Activated CD8-positive, alpha-beta memory T cell treated with anti-CD3 and anti-CD28 coated beads for 4 hours (primary cell): ENCODE data around the gene PMPCA.

Experiments
- DNase-seq, 2 donors: peaks; one replicate each; pipeline ENCODE4 v3.0.0-alpha.2; 2020; ENCODE audit warnings: low read depth in 2 of 2

Gene PMPCA

GRCh38 chr9:136410500-136411287, at the start of gene PMPCA, which contains the start of gene ENTR1:
PMPCA (plus strand) TSS chr9:136410658; CDS start chr9:136410669, 11 bp downstream.
ENTR1 (minus strand) TSS chr9:136410614; CDS start chr9:136410397, 217 bp downstream.
- peak; percentile 94 to 98 for DNase-seq

DNA sequence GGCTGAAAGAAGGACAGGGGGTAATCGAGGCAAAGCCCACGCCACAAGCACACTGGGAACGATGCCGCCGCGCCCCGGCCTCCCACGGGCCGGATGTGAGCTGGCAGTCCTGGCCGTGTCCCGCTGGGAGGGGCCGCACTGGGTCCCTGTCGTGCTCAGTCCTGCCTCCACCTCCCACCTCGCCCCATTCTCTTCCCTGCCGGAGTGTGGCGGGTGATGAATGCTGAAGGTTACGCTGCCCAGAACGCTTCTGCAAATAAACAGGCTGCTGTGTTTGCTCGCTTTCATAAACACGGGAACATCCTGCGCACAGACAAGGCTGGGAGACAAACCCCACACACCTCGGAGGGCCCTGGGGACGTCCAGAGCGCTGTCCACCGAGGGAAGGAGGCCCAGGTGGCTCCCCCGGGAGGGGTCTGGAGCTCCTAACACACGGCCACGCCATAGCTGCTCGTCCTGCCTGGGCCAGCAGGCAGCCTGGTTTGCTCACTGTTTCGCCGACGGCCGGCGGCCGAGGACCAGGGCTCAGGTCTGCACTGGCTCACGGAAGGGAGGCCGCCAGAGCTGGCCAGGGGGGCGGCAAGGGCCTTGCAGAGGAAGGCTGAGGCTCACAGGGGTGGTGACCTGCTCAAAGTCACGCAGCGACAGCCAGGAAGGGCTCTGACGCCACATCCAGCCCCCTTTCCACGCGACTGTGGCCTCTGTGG, 49.3 kb upstream of the PMPCA start:
- DNase-seq: no peak

DNA sequence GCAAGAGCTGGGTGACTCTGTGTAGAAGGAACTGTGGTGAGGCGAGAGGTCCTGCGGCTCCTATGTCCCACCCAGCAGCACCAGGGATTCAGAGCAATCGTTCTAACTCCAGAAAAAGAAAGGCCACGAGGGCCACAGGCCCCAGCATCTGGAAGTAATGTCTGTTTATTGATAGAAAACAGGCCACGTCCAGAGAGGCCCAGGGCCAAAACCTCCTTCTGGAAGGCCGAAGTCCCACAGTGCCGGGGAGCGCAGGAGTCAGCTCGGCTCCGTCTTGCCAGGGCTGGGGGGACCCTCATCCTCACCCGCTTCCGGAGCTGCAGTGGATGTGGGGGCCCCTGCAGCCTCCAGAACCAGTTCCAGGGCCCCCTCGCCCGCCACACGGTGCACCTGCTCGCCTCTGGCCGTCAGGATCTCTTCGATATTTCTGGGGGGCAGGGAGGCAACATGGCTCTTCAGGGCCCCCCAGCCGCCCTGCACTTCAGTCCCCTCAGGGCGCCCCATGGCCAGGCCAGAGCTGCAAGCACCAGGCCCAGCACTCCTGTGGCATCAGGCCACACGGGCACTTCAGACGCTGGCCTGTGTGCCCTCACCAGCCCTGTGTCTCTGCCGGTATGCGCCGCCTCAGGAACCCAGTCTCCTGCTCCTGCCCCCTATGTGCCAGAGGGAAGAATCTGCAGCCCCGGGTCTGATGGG, 48.6 kb upstream of the PMPCA start:
- DNase-seq: no peak

DNA sequence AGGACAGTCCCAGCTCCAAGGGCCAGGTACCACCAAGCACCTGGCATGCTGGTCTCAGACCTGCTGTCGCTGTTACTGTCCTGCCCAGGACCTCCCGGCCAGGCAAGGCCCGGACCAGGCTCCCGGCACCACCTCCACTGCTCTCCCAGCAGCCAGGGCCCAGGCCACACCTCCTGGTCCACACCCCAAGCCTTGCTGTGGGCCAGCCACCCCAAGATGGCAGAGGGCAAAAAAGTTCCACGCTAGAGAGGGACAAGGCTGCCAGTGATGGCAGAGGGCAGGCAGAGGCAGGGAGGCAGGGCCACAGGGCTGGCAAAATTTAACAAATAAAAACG, 48.0 kb upstream of the PMPCA start:
- DNase-seq: no peak

GRCh38 chr9:136363106-136363948, 47.1 kb upstream of the PMPCA start, which contains the start of gene DNLZ:
DNLZ (minus strand) TSS chr9:136363744; CDS start chr9:136363714, 30 bp downstream.
- DNase-seq: peak; percentile 87 to 90

GRCh38 chr9:136363949-136364748, 46.3 kb upstream of the PMPCA start:
- DNase-seq: no peak

- DNase-seq: no peak
Measured at GRCh38 chr9:136364942-136365774, 45.3 kb upstream of the PMPCA start.

DNA sequence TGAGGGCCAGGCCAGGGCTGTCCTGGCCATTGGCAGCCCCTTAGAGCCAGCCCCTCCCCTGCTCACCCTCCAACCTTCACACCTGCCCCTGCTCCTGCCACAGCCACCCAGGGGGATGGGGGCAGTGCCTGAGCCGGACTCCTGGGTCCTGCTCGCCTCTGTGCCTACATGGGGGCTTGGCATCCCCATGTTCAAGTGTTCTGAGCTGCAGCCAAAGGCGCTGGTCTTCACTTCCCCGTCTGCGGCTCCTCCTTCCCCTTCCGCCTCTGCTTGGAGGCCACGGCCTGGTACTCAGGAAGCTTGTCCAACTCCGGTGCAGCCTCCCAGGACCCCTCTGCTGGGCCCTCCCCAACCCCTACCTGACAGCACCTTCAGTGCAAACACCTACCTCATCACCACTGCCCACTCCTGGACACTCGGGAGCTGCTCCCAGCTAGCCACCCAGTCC, 44.7 kb upstream of the PMPCA start:
- no peak for DNase-seq

DNA sequence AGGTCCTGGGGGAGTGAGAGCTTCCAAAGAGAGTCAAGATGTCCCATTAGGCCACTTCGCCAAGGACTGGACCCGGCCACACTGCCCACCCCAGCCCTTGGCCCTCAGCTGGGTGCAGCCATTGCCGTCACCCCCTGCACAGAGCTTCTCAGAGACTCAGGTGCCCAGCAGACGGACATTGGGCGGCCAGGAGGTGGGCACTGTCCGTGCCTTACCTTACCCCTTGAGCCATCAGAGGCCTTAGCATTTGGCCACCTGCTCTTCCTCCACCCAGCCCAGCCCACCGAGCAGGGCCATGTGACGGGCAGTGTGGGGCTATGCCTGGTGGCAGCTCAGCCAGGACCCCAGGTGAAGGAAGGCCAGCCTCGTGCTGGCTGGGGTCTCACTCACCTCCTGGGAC, 43.6 kb upstream of the PMPCA start:
- no peak for DNase-seq

DNA sequence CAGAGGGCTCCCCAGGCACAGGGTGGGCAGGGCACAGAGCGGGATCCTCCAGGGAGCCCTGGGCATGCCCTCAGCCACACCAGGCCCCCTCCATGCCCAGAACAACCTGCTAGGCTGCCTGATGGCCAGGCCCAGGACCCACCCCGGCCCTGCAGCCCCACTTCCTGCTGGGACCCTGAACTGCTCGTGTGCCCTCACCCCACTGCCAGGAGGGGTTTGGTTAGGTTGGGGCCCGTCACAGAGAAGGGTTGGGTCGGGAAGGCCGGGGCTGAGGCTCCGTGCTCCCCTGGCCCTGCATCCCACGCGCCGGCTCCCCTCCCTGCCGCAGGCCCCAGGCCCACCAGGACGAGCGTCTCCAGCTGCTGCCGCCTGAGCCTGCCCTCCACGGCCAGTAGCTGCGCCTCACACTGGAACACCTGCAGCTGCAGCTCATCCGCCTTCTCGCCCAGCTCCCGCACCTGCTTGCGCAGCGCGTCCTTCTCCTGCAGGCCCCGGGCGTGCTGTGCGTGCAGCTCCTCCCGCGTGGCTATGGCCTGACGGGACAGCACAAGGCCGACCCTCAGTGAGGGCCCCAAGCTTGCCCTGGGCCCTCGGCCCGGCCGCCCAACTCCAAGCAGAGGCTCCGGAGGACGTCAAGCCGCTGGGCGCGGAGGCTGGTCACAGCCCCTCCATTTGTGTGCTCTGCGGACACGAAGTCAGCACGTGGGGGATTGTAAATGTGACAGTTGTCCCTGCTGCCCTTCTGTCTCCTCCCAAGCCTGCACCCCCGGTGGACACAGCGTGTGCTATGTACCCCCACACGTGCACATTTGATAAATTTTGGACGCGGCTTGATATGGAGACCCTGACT, 42.9 kb upstream of the PMPCA start:
- DNase-seq: no peak

GRCh38 chr9:136368190-136368589, 42.3 kb upstream of the PMPCA start:
- DNase-seq: no peak

DNA sequence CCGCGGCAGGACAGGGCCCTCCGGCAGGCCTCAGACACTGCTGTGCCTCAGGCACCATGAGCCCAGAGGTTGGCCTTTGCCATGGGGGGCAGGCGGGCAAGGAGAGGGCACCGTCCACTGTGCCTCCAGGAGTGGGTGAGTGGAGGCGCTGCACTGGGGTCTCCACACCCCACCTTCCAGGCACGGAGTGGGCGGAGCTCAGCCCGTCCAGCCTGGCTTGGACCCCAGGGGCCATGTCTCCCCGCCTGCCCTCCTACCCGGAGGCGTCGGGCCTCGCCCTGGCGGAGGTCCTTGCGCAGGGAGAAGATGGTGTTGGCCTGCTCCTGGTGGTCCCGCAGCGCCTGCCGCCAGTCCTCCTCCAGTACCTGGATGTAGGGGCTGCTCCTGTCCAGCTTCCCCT, 40.4 kb upstream of the PMPCA start:
- no peak for DNase-seq

DNA sequence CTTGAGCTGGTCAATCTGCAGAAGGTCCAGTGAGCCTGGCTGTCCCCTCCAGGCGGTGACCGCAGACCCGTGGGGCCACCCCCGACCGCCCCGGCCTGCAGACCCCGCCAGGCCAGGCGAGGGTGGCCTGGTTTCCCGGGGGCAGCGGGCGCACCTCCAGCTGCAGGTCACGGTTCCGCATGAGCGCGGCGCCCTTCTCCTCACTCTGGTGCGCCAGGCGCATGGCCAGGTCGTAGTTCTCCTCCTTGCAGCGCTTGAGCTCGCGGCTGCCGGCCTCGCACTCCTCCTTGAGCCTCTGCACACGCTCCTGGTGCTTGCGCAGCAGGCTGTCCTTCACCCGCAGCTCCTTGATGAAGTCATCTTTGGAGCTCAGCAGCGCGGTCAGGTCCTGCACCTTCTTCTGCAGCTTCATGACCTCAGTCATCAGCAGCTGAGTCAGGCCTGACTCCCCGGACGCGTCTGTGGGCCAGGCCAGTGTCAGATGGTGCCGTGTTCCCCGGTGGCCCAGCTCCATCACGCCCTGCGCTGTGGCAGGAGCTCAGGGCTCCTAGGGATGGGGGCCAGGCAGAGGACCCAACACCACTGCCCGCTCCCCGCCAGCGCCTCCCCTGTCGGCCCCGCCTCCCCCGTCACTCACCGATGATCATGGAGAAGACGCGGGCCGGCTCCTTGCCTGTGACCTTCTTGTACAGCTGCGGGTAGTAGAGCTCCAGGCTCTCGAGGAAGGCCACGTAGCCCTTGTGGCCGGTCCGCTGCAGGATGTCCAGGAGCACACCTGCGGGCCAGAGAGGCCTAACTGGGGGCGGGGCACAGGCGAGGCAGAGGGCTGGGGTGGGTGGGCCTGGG, 39.5 kb upstream of the PMPCA start:
- DNase-seq: no peak

DNA sequence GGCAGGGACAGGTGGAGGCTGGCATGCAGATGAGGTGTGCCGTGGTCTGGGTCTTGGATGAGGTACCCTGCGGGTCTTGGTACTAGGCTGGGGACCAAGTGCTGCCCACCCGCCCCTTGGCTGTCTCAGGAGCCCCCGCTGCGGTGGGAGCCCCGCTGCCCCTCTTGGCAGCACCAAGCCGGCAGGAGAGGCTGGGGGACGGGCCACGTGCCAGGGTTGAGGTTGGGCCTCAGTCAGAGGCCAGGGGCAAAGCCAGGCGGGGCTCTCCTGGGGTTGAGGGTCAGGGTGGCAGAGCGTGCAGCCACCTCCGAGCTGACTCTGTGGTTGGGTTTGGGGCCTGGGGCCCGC, 39.0 kb upstream of the PMPCA start:
- DNase-seq: no peak

GRCh38 chr9:136372006-136372405, 38.5 kb upstream of the PMPCA start:
- no peak for DNase-seq

- no peak for DNase-seq
Measured at GRCh38 chr9:136372561-136373299, 37.7 kb upstream of the PMPCA start.
